Upper lobe of left lung (tissue), 4 donors: ENCODE measurements around the gene ARHGEF10L.

Experiments
- CTCF ChIP-seq, 6 experiments: fragments of 450-650 bp in 4 of 6; fragments of 200-600 bp in 2 of 6; sonication (generic) in 2 of 6; IDR thresholded peaks; one replicate each; pipeline ENCODE4 v1.5.1; 2016 to 2019; ENCODE audit warnings: antibody characterized with exemption in 6 of 6
- POLR2A ChIP-seq, 4 donors: fragments of 450-650 bp; IDR thresholded peaks; one replicate each; pipeline ENCODE4 v1.5.1; 2016 to 2017; ENCODE audit warnings: antibody characterized with exemption in 4 of 4, mild to moderate bottlenecking in 2 of 4
- POLR2AphosphoS5 ChIP-seq, 2 donors: sonication (generic); formaldehyde crosslinking; IDR thresholded peaks; one replicate each; pipeline ENCODE4 v1.5.1; 2017; ENCODE audit warnings: antibody characterized with exemption in 2 of 2

- TF ChIP-seq CTCF (IDR thresholded peaks at IDR 0.05): no peak
- no peak for TF ChIP-seq POLR2A (IDR thresholded peaks at IDR 0.05)
- no peak for TF ChIP-seq POLR2AphosphoS5 (IDR thresholded peaks at IDR 0.05)
Measured at GRCh38 chr1:17533201-17533600, 6.3 kb upstream of the ARHGEF10L start.
